HG02678 (cell line): ENCODE results near the gene GALNT13.

Experiments used
- ATAC-seq: cut with Tn5 transposase; IDR thresholded peaks from one replicate; pipeline ENCODE4 v1.9.1; 2021; ENCODE audit warnings: mild to moderate bottlenecking, moderate library complexity; ENCODE audit not compliant: unreplicated experiment

The GALNT13 gene

DNA sequence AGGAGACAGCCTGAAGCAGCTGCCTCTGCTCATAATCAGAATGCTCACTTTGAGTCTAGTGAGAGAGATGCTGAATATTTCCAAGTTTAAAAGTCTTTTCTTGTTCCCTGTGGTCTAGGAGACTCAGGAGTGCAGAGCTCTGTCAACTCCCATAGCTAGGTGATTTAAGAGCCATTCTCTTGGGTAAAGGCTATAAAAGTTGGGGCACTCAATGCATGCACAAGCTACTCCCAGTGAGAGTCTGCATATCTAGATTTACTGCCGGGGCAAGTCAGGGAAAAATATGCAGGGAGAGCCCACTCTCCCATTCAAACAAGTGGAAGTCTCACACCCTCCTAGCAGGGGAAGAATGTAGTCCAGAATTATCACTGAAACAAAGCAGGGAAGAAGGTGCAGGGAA lies 418.1 kb downstream of the GALNT13 start:
- ATAC-seq: no peak

GRCh38 chr2:154291511-154291910 lies 419.8 kb downstream of the GALNT13 start:
- no peak for ATAC-seq

DNA sequence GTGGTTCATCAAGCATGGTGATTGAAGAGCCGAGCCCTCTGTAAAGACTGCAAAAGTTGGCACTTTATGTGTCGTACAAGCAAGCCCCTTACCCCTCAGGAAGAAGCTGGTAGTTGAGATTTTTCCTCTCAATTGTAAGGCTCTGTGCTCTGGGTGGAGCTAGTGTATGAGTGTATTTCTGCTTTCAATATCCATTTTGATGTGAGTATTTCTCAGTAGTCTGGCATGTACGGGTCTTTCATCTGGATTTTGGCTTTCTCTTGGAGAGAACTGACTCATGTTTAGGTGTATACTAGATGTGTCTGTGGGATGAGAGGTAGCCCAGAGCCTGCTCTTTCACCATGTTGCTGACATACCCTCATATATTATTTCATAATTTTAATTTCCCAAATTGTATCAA lies 420.2 kb downstream of the GALNT13 start:
- ATAC-seq: no peak

DNA sequence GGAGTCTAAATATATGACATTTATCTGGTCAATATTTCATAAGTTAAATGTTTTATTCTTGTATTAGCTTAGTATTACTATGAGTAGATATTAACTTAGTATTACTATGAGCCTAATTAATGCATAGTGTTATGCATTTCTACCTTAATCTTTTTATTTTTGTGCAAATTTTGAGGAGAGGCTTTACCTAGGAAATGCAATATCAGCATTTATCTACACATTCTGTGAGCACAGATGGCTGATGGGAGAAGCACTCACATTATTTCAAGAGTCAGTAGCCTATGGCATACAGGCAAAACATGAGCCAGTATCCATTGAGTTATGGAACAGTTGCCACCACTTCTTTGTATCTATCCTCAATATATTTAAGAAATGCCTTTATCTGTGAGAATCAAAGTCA lies 422.1 kb downstream of the GALNT13 start:
- ATAC-seq: no peak

DNA sequence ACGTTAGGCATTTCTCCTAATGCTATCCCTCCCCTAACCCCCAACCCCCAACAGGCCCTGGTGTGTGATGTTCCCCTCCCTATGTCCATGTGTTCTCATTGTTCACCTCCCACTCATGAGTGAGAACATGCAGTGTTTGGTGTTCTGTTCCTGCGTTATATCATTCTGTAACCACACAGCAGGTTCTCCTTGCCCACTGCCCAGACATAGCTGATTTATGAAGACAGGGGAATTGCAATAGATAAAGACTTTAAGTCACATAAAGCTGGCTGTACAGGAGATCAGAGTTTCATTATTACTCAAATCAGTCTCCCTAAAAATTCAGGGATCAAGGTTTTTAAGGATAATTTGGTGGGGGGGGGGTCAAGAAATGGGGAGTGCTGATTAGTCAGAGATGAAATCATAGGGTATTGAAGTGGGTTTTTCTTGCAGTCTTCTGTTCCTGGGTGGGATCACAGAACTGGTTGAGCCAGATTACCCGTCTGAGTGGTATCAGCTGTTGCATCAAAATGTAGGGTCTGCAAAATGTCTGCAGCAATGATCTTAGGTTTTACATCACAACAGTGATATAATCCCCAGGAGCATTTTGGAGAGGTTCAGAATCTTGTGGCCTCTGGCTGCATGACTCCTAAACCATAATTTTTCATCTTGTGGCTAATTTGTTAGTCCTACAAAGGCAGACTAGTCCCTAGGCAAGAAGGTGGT lies 434.7 kb downstream of the GALNT13 start:
- no peak for ATAC-seq

GRCh38 chr2:154307007-154307406 lies 435.3 kb downstream of the GALNT13 start:
- no peak for ATAC-seq

DNA sequence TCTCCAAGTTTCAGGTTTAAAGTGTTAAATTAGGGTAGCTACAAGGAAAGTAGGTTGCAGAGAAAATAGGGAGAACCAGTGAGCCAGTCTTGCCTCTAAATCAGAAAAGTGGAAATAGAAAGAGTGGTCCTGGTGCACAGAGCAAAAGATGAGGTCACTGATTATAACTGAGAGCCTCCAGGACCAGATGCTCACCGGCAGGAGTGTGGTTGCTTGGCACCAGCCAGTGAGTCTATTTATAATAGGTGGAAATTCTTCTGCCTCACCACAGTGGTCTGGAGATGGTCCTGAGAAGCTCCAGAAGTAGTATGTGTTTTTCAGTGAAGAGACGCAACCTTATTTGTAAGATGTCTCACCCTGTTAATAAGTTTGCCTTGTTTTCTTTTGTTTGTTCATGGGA lies 452.9 kb downstream of the GALNT13 start:
- no peak for ATAC-seq

- no peak for ATAC-seq
Measured at GRCh38 chr2:154329510-154329909, 457.8 kb downstream of the GALNT13 start.

GRCh38 chr2:154331784-154332183 lies 460.1 kb downstream of the GALNT13 start:
- ATAC-seq: no peak

DNA sequence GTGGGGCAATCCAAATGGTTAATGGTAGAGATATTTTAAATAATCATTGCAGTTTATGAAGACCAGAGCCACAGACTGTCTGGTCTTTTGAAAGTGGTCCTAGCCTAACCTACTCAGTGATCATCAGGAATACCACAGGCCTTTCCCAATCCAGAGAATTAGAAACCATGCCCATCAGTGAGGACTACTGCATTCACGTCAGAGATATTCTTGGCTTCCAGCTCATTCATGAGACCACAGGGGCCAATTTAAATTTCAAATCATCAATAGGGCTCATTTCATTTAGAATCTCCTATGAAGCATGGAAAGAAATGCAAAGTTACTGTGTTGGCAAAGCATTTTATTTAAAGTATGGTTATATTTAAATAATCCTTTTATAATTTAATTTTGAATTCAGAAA lies 464.5 kb downstream of the GALNT13 start:
- ATAC-seq: no peak

DNA sequence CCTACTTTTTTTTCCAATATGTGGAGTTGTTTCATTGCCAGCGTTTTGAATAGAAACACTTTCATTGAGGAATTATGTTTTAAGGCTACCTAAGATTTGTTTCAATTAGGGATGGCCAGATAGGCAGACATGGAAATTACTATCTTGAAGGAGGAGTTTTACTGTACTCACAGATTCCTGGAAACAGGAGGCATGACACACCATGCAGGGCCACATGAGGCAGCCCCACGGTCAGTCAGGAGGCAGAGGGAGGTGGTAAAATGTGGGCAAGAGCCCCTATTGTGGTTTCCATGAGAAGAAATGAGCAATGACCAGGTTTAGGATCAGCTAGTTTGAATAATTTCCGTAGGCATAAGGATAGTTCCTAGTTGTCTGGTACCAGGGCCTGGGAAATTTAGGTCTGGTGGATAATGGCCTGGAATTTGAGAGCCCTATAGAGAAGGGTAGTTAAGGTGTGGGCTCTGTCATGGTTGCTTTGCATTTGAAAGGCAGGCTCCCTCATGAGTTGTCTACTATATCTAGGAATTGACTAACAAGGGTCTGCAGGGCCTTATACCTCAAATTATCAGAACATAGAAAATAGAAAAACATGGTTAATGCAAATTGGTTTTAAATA lies 466.7 kb downstream of the GALNT13 start:
- no peak for ATAC-seq

DNA sequence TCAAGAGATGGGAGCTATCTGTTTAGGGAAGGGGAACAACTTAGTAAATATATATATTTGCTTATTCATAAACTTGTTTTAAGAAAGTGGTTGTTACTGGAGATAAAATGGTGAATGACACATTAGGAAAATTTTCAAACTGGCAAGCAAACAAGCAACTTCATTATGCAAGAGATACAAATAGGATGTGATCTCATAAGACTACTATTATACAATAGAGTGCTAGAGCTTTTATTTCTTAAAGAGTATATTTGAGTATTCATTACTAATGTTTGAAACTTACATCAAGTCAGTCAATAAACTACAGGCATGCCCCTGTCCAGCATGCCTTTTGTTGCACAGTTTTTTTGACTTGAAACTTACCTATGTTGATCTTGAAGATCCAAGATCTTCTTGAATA lies 471.6 kb downstream of the GALNT13 start:
- ATAC-seq: no peak

DNA sequence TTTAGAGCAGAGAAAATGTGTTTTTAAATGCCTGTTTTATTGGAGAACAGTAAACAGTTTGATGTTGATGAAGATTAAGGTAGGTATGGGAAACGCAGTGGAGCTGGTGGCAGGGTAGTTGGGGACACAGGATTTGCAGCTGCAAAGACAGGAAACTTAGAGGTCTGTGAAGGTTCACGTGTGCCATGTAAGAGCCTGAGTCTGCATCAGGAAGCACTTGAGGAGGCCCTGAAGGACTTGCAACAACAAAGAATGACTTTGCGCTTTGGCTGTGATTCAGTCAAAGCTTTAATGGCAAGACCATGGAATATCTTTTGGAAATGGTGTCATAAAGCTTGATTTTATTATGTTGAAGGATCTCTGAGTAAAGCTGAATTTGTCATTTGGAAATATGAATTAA lies 479.2 kb downstream of the GALNT13 start:
- no peak for ATAC-seq

DNA sequence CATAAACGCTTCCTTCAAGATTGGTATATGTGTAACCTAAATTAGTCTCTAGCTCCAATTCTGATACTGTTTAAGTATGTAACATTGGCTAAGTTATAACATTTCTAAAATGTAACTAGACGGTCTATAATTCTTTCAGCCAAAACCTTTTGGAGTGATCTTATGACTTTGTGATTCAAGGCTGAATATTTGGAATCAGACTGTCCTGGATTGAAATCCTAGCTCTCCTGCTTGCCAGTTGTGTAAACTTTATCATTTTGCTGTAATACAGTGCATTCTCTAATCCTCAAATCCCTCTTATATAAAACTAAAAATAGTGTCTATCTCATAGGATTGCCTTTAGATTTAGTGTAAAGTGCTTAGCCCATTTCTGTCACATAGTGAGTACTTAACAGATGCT lies 489.6 kb downstream of the GALNT13 start:
- no peak for ATAC-seq

DNA sequence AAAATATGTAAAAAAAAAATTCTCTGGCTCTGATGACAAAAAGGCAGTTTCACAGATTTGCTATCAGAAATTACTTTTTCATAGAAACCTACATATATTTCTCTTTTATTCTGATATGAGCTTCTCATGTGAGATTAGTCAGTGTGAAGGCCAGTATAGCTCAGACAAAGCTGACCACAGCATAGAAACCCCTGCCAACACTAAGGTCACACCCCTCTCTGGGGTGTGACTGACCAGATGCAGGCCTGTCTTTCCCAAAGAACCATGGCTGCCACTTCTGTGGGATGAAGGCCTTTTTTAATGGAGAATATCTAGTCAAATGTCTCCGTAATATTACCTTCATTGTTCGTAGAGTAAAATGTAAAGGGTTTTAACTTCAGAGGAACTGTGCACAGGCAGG lies 496.4 kb downstream of the GALNT13 start:
- ATAC-seq: no peak

GRCh38 chr2:154370873-154371272 lies 499.2 kb downstream of the GALNT13 start:
- ATAC-seq: no peak

GRCh38 chr2:154374416-154374815 lies 502.7 kb downstream of the GALNT13 start:
- no peak for ATAC-seq

DNA sequence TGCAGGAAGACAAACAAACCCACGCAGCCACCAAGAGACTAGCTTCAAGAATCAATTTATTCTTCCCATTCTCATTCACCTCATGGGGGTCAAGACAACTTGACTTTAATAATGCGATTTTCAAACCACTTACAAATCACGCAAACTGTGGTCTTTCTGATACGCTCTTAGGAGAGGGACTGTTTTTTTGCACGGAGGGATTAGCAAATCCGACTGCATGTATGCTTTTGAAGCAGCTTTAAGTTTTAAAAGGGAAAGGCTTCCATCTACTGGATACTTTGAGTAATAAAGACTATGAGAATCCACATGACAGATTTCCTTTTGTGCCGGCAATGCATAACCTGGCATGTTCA lies 503.8 kb downstream of the GALNT13 start:
- no peak for ATAC-seq

DNA sequence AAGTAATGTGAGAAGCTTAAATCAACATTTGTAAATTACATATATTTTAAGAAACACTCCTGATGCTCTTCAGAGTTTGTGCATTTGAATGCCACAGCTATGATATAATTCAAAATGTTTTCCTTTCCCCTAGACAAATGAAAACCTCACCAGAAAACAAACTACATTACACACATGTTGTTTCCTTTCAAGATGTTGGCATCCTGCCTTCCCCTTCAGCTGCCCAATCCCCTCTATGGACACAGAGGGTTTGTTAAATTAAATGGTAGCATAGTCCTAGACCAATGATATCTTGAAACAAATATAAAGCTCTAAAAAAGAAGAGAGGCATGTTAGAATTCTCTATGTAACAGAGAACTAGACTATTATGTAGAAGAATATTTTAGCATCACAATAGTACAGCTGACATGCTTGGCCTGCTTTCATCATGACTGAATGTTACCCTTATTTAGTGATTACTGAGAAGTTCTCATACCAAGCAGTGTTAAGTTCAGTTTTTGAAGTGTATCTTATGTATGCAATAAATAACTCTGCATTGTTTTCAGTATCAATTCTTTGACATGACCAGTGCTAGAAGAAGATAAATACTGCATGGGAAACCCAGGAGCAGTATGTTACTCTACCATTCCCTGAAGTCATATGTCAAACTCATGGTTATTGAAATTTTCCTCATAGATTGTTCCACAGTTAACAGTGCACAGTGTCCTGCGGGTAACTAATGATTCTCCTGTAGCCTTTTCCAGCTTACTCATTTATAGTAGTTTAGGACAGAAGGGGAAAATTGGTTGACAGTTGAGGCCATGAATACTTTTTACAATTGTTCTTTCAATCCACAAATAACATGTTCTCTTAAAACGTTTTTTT lies 510.4 kb downstream of the GALNT13 start:
- no peak for ATAC-seq

- no peak for ATAC-seq
Measured at GRCh38 chr2:154386186-154386585, 514.5 kb downstream of the GALNT13 start.

- ATAC-seq: no peak
Measured at GRCh38 chr2:154391051-154391450, 519.3 kb downstream of the GALNT13 start.

DNA sequence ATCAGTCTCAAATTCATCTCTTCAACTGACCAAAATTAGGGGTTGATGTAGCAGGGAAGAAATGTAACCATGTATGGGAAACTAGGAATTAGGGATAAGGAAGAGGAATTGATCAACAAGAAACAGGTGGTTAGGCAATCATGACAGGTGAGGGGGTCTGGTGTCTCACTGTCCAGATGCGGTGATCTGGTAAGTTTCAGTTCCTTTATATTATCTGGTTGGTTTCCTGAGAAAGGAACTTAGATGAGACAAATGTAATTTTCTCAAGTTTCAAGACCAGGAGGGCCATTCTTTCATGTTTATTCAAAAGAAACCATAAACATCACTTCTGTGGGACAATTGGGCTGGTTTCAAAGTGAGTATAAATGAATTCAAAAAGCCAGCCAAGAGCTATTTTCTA lies 520.5 kb downstream of the GALNT13 start:
- ATAC-seq: peak; percentile 82
